Right ventricle myocardium superior (tissue), 1 donor: ENCODE measurements around the gene RCE1. TPM values are rescaled to one million over a fixed set of nuclear protein-coding genes. Genes with fewer than 3 reads are reported as not detected.

Experiments used
- ATAC-seq: fragments of 200-7000 bp; cut with Tn5 transposase; one replicate; pipeline ENCODE4 v1.9.1; 2020; ENCODE audit warnings: mild to moderate bottlenecking; ENCODE audit not compliant: poor library complexity
- DNase-seq: peaks from one replicate; pipeline ENCODE4 v3.0.0-alpha.2; 2020
- intact Hi-C: fragments of 100-400 bp; cut with DNase I; formaldehyde crosslinking; loops from one replicate; pipeline ENCODE4 v1.11.2; 2022
- total RNA-seq: library from RNA; stranded (reverse); fragmentation: NEBNext Ultra II Directional; extraction: Animal tissue kit (Norgen Biotek cat#: 25700); gene quantifications from one replicate; pipeline ENCODE4 v1.2.1, GENCODE V29; 2021
- donor health status: DM: no; HTN: yes; CAD: no; lungs with severe emphysema.

The RCE1 gene
- total RNA-seq, 1 donor from 2014 or later: 6.2 TPM

DNA sequence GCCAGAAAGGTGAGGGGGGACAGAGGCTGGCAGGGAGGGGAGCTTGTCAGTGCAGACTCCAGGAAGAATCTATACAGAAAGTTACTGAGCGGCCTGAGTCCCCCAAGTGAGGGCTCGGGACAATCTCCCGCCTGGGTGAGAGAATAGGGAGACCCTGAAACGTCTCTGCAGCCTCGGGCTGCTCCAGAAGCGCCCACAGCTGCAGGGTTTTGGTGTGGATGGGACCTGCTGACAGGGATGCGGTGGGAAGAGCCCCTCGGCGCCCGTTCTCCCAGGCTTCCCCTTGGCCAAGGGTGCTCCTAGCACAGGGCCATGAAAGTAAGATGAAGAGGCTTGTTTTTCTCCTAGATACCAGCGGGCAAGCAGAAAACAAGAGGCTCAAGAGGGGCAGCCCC, 743 bp upstream of the RCE1 start:
- DNase-seq: no peak
- ATAC-seq: no peak
- intact Hi-C loops: no loop called here

DNA sequence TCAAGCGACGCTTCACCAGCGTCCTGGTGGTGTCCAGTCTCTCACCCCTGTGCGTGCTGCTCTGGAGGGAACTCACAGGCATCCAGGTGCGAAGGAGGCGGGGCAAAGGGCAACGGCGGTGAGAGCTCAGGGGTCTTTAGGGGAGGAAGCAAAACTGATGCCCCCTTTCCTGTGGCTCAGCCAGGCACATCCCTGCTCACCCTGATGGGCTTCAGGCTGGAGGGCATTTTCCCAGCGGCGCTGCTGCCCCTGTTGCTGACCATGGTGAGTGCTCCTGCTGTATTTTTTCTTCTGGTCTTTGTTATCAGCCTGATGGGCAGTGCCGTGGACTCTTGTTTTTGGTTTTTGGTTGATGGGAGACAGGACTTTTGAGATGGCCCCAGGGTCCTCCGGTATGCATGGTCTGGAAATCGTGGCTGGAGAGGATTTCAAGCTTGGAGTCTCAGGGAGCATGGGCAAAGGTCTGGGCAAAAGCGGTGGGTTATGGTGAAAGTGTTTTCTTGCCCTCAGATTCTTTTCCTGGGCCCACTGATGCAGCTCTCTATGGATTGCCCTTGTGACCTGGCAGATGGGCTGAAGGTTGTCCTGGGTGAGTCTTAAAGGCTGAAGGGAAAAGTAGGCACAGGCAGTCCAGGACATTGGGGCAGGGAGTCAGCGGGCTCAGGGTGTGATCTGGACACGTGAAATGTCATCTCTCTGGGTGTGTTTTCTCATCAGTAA, 695 bp downstream of the RCE1 start:
- DNase-seq (no peak), ATAC-seq (no peak)
- intact Hi-C loops: no loop called here

DNA sequence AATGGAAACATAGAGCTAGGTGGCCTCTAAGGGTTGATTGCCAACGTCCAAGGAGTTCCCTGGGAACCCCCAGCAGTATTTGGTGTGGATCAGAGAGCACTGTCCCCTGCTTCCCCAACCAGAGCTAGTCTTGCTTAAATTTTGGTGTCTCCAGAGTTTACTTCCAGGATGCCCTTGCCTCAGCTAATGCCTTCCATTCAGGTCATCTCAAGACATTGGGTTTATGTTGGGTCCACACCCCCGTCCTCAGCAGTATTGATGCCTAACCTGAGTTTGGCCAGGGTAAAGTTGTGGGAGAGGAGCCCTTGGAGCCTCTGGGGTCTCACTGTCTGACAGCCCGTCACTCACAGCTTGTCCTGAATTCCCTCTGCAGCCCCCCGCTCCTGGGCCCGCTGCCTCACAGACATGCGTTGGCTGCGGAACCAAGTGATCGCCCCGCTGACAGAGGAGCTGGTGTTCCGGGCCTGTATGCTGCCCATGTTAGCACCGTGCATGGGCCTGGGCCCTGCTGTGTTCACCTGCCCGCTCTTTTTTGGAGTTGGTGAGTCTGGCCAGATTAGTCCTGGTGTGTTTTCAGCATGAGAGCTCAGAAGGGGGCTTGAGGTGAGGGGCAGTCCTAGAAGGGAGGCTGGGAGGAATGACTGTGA, 1.4 kb downstream of the RCE1 start:
- DNase-seq: no peak
- no peak for ATAC-seq
- intact Hi-C loops: no loop called here

DNA sequence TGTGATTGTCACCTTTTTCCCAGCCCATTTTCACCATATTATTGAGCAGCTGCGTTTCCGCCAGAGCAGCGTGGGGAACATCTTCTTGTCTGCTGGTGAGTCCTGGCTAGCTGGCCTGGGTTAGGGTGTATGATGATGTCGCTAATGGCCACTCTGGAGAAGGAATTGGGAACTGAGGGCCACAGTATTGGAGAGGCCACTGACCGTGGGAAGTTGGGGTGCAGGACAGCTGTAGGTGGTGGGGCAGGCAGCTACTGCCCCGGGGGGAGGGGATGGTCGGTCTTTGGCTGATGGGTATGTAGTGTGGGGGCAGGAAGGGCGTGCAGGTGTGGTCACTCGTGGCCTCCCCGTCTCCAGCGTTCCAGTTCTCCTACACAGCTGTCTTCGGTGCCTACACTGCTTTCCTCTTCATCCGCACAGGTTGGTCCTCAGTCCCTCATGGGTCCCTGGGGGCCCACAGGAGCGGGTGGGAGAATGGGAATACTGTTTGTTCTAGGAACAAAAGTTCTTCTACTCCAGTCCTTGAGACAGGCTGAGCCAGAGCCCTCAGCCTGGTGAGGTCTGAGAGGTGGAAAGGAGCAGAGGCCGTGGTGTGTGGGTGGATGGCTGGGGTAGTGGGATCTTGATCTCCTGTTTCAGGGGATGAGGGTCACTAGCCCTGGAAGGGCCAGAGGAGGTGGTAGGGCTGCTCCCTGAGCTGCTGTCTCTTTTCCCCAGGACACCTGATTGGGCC, 2.1 kb downstream of the RCE1 start:
- no peak for DNase-seq
- no peak for ATAC-seq
- intact Hi-C loops: no loop called here

DNA sequence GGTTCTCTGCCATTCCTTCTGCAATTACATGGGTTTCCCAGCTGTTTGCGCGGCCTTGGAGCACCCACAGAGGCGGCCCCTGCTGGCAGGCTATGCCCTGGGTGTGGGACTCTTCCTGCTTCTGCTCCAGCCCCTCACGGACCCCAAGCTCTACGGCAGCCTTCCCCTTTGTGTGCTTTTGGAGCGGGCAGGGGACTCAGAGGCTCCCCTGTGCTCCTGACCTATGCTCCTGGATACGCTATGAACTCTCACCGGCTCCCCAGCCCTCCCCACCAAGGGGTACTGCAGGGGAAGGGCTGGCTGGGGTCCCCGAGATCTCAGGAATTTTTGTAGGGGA, 2.6 kb downstream of the RCE1 start:
- no peak for DNase-seq

DNA sequence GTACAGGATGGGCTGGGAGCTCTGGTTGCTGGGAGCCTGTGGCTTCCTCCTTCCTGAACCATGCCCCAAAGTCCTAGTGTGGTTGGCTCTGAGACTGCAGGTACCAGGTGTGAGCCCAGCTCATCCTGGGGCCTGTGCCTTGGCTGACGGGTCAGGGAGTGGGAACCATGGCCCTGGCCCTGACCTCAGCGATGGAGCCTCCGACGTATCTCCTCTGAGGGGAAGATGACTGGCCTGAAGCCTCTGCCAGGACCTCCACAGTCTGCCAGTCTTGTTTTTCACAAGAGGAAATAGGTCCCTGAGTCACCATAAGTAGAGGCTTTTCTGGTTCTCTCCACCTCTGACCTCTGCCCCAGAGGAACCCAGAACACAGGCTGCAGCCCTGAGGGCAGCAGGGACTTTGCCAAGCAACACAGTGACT, 3.4 kb downstream of the RCE1 start:
- no peak for DNase-seq
- no peak for ATAC-seq
- intact Hi-C loops: no loop called here

More for the DNA sequence above, 2.6 kb downstream of the RCE1 start:
- ATAC-seq: no peak
- intact Hi-C loops: no loop called here

DNA sequence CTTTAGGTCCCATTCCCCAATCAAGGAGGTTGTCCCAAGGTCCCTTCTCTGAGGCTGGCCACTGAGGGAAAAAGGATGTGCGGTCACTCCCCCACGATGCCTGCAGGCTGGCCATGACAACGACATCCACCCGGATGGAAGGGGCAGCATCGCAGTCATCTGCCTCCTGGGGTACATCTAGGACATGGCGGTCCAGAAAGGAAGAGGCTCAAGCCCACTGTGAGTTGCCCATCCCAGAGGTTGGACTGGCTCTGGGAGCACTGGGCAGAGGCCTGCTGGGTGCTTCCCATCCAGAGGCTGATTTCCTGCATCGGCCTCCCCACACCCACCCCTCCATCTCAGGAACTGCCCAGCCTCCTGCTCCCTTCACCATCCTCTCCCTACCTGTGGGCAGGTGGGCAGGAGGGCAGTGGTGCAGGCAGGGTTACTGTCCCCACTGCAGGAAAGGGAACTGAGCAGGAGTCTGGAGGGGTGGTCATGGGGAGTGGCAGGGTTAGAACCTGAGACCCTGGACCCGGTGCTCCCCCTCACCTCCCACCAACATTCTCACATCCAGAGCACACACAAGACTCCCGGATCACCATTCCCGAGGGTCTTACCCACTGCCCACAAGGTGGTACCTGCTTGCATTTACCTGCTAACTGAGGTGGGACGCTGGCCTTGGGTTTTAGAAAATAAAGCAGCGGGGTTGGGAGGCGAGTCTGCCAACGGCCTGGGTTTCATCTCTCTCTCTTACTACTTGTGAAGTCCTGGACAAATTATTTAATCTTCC, 4.4 kb downstream of the RCE1 start:
- no peak for DNase-seq
- intact Hi-C loops: no loop called here
- no peak for ATAC-seq

DNA sequence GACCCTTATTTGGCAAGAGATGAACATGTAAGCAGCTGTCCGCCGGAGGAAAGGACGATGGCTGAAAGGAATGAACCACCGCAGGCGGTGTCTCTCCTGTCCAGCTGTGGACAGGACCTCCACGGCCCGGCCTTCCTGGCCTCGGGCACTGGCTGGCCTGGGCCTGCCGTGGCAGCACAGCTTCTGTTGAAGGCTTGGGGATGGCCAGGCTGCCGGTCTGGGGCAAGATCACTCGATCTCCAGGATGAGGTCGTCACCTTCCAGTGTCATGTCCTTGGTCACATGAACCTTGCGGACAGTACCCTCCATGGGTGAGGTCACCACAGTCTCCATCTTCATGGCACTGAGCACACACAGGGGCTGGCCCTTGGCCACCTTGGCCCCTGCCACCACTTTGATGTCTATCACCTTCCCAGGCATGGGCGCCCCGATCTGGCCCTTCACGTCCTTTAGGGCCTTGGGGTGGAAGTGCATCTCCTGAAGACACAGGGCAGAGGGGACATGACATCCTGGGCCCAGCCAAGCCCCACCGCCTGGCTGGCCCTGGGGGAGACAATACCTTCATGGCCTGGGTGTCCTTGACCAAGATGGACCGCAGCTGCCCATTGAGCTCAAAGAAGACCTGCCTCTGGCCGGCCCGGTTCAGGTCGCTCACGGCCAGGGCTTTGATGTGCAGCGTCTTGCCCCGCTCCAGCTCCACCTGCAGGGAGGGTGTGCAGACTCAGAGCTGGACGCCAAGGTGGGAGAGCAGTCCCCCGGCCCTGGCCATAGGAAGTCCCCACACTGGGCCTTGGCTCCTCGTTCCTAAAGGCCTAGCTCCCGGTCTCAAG, 5.6 kb downstream of the RCE1 start:
- no peak for DNase-seq
- intact Hi-C loops: no loop called here

DNA sequence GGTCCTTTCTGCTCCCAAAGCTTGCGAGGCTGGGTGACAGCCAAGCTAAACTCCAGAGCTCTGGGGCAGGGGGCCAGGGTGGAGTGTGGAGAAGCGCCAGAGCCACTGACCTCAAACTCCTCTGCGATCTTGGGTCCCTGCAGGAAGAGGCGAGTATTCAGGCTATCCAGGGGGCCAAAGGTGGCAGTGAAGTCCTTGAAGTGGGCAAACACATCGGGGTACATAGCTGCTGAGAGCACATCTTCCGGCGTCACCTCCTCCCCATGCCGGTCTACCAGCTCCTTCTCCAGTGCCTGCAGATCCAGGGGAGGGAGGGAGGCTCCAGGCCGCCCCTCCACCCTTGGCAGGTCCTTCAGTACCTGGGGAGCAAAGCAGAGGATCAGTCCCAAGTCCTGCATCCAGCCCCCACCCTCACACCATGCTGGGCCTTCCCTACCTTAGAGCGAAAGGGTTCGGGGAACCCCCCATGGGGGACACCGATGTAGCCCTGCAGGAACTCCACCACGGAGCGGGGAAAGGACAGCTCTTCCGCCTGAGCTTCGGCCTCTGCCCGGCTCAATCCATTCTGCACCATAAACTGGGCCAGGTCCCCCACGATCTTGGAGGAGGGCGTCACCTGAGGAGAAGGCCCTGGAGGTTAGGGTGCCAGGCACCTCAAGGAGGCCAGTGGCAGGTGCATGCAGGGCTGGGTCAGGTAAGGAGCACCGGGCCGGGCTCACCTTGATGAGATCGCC, 6.4 kb downstream of the RCE1 start:
- ATAC-seq: no peak
- intact Hi-C loops: no loop called here
- DNase-seq: no peak

More for the DNA sequence above, 5.6 kb downstream of the RCE1 start:
- ATAC-seq: no peak

DNA sequence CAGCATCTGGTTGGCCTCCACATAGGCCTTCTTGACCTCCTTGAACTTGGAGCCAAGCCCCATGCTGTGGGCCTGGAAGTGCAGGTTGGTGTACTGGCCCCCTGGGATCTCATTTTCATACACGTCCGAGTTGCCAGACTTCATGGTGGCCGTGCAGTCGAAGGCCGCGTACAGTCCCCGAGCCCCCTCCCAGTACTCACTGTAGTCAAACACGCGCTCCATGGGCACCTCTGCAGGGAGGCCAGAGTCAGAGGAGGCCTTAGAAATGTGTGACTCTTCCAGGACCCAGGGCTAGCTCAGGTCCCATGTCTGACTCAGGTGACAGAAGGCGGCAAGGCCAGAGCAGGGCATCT, 7.0 kb downstream of the RCE1 start:
- intact Hi-C loops: no loop called here
- DNase-seq: no peak
- ATAC-seq: no peak

DNA sequence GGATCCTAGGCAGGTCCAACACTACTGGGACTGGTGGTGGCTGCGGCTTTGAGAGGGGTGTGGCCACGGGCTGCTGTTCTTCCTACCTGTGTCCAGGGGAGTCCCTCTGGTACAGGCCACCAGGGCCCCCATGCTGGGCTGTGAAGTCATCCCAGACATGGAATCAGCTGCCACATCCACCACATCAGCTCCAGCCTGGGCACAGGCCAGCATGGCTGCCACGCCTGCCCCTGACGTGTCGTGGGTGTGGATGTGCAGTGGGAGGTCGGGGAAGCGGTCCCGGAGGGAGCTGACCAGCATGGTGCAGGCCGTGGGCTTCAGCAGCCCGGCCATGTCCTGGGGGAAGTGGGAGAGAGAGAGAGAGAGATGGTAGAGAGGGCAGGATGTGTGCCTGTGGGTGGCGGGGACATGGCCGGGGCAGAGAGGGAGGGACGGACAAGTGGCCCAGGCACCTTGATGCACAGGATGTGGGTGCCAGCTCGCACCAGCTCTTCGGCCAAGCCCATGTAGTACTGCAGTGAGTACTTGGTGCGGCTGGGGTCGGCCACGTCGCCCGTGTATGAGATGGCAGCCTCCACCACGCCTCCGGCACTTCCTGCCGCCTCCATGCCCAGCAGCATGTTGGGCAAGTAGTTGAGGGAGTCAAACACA, 7.5 kb downstream of the RCE1 start:
- DNase-seq (no peak), ATAC-seq (no peak)
- intact Hi-C loops: no loop called here

DNA sequence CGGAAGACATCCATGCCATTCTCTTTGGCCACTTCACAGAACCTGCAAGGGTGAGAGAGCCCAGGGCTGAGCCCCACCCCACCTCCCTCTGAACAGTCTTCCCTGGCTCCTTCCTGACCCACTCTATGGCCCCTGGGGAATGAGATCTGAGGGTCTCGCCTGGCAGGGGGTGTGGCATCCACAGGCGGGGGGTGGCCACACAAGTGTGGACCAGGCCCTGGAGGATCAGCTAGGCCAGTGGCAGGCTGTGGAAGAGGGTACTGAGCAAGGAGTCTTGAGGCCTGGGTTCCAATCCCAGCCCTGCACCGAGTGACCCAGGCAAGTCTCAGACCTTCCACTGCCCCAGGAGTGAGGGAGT, 8.0 kb downstream of the RCE1 start:
- ATAC-seq: no peak
- intact Hi-C loops: no loop called here
- no peak for DNase-seq

DNA sequence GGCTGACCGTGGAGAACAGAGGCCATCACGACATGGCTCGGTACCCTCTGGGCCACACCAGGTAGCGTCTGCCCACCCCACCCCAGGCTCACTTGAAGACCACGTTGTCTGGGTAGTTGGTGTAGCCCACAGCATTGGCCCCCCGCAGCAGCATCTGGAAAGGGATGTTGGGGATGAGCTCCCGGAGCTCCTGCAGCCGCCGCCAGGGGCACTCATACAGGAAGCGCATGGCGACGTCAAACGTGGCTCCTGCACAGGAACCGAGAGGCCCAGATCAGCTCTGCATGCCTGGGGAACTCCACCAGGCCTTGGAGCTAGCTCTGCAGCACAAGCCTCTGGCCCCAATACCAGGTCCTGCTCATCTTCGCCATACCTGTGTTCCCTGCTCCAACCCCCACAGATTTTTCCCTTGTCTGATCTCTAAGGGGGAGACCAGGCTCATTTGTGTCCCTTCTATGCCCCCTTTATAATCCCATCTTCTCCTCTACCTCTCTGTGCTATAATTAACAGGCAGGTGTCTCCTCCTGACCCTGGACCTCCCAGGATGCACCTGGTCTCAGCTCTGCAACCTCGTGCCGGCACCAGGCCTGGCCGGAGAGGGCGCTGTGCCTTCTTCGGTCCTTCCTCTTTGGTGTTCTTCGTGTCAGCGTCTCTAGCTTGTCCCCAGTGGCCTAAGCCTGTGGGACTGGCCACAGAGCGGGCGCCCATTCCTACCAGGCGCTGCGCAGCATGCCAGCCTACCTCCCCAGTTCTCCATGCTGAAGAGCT, 8.6 kb downstream of the RCE1 start:
- intact Hi-C loops: no loop called here

DNA sequence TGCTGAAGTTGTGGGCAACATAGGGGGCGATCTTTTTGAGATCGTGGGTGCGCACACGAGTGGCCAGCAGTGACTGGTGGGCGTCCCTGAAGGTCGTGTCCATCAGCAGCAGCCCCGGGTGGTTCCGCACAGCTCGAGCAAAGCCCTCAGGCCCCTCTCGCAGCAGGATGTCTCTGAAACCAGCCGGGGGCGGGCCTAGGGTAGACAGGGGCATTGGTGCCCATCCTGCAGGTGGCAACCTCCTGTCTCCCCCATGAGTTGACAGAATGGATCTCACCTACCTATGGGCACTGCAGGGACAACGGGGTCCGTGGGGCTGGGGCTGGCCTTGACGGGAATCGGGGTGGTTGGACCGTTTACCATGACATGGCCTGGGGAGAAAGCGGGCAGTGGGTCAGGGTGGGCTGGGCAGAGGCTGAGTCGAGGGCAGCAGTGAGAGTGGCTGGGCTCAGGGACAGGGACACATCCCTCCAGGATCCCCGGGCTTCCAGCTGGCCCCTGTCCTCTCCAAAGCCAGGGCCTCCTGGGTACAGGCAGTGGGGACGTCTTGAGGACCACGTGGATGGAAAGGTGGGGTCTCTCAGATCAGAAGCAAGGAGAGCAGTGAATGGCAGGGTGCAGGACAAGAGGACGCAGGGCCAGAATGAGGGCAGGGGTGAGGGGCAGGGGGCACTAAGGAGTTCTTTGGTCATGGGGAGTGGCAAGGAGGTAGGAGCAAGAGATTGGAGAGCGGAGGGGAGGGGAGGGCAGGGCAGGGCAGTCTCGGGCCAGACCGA, 9.4 kb downstream of the RCE1 start:
- intact Hi-C loops: no loop called here
- ATAC-seq (no peak), DNase-seq (no peak)

More for the DNA sequence above, 8.6 kb downstream of the RCE1 start:
- DNase-seq (no peak), ATAC-seq (no peak)

DNA sequence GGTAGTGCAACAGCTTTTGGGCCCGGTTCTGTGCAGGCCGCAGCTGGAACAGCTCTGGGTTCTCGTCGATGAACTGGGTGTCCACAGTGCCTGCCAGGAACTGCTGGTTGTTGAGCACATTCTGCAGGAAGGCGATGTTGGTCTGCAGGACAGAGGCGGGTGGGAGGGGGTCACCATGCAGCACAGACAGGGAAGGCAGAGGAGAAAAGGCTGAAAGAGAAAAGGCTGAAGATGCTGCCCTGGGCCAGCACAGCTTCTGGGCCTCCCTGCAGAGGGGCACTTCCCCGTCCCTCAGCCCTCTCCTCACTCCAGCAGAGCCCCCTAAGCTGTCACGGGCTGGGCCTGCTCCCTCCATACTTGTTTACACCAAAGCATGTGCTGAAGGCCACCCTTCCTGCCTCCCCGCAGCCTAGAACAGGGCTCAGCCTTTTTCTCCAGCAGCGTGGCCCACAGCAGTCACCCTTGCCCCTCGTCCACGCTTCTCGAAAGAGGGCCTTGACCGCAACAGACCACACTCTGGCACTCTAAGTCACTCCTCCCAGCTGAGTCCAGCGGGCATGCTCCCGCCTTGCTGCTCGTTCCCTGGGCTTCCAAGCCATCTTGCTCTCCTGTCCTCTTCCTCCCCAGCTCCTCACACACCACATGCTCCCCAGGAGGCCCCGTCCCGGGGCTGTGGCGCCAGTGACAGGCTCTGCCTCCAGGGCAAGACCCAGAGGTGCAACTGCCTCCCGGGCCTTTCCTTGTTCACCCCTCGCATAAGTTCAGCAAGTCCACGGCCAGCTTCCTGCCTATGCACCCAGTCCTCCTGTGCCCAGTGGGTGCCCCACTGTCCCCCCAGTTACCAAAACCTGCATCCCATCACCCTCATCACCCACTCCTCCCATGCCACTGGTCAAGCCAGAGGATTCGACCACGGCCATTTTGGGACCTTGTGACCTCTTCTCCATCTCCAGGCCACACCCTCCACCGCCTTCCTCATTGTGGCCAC, 10.3 kb downstream of the RCE1 start:
- no peak for ATAC-seq
- intact Hi-C loops: no loop called here
- no peak for DNase-seq
